CD14-positive monocyte (primary cell): ENCODE results near the gene NADK. TPM values are rescaled to one million over a fixed set of nuclear protein-coding genes. Genes with fewer than 3 reads are reported as not detected.
A peak's percentile ranks its signal among the peaks of the same experiment; 100 is the strongest.

Experiments used
- DNase-seq, 3 donors: peaks; one replicate each; pipeline ENCODE4 v3.0.0-alpha.2; 2011 to 2022
- H2AFZ ChIP-seq: 2 replicates; pipeline ENCODE4 v1.6.0; 2012; ENCODE audit warnings: mild to moderate bottlenecking, low read depth, low read length, inconsistent platforms; ENCODE audit not compliant: insufficient read depth, poor library complexity, severe bottlenecking
- H3K27ac ChIP-seq, 2 donors: 1 replicate in 1 of 2; 2 replicates in 1 of 2; pipeline ENCODE4 v1.5.1; 2012 to 2013; ENCODE audit warnings: low read length in 2 of 2, control low read depth in 1 of 2, inconsistent platforms in 1 of 2, low read depth in 1 of 2, mild to moderate bottlenecking in 1 of 2
- H3K27me3 ChIP-seq, 2 donors: one replicate each; pipeline versions ENCODE4 v1.6.0 to v1.6.1; 2011 to 2013; ENCODE audit warnings: low read length in 2 of 2; ENCODE audit not compliant: control insufficient read depth in 2 of 2, insufficient read depth in 2 of 2
- H3K36me3 ChIP-seq, 2 donors: replicated peaks in 1 of 2; 1 replicate in 1 of 2; 2 replicates in 1 of 2; pipeline versions ENCODE4 v1.5.1 to v1.6.1; 2012 to 2013; ENCODE audit warnings: low read length in 2 of 2, control low read depth in 1 of 2, inconsistent platforms in 1 of 2, mild to moderate bottlenecking in 1 of 2; ENCODE audit not compliant: insufficient read depth in 2 of 2, control insufficient read depth in 1 of 2
- H3K4me1 ChIP-seq, 2 donors: 1 replicate in 1 of 2; 2 replicates in 1 of 2; pipeline versions ENCODE4 v1.5.1 to v1.6.1; 2012 to 2013; ENCODE audit warnings: low read length in 2 of 2, control low read depth in 1 of 2, inconsistent platforms in 1 of 2, mild to moderate bottlenecking in 1 of 2, moderate library complexity in 1 of 2; ENCODE audit not compliant: insufficient read depth in 2 of 2, control insufficient read depth in 1 of 2
- H3K4me2 ChIP-seq: replicated peaks from 2 replicates; pipeline ENCODE3; 2012; ENCODE audit warnings: low read length, moderate library complexity, mild to moderate bottlenecking; ENCODE audit not compliant: poor library complexity, severe bottlenecking; ENCODE audit errors: extremely low read depth
- H3K4me3 ChIP-seq, 3 experiments: fragments of 200-600 bp in 1 of 3; sonication (generic) in 1 of 3; replicated peaks in 1 of 3; 1 replicate in 2 of 3; 2 replicates in 1 of 3; pipeline ENCODE4 v1.5.1; 2011 to 2013; ENCODE audit warnings: low read length in 3 of 3, mild to moderate bottlenecking in 3 of 3, control low read depth in 2 of 3, low read depth in 2 of 3, inconsistent platforms in 1 of 3, moderate library complexity in 1 of 3
- H3K79me2 ChIP-seq: 2 replicates; pipeline ENCODE4 v1.6.0; 2012; ENCODE audit warnings: mild to moderate bottlenecking, control low read depth, inconsistent platforms, low read length, moderate library complexity; ENCODE audit not compliant: insufficient read depth
- H3K9ac ChIP-seq: 2 replicates; pipeline ENCODE4 v1.6.0; 2017; ENCODE audit warnings: low read length, mild to moderate bottlenecking; ENCODE audit not compliant: insufficient read depth, poor library complexity, severe bottlenecking
- H3K9me3 ChIP-seq, 2 donors: replicated peaks in 1 of 2; 1 replicate in 1 of 2; 2 replicates in 1 of 2; pipeline versions ENCODE4 v1.5.1 to v1.6.1; 2012 to 2013; ENCODE audit warnings: low read length in 2 of 2, control low read depth in 1 of 2; ENCODE audit not compliant: control insufficient read depth in 1 of 2, insufficient read depth in 1 of 2
- H4K20me1 ChIP-seq: 2 replicates; pipeline ENCODE4 v1.6.0; 2012; ENCODE audit warnings: mild to moderate bottlenecking, low read length, control low read depth, moderate library complexity; ENCODE audit not compliant: insufficient read depth
- H3K27ac Mint-ChIP-seq, 7 donors: one replicate each; pipeline ENCODE4 v1.8.0; 2020; ENCODE audit warnings: mild to moderate bottlenecking in 7 of 7, mixed read lengths in 7 of 7, moderate library complexity in 6 of 7, inconsistent platforms in 2 of 7
- H3K27me3 Mint-ChIP-seq, 3 donors: one replicate each; pipeline ENCODE4 v1.8.0; 2021 to 2022; ENCODE audit warnings: low read depth in 3 of 3, mild to moderate bottlenecking in 3 of 3, mixed read lengths in 3 of 3, moderate library complexity in 3 of 3, inconsistent platforms in 1 of 3
- H3K36me3 Mint-ChIP-seq, 2 donors: one replicate each; pipeline ENCODE4 v1.8.0; 2020; ENCODE audit warnings: mixed read lengths in 2 of 2, inconsistent platforms in 1 of 2, mild to moderate bottlenecking in 1 of 2
- H3K4me1 Mint-ChIP-seq: one replicate; pipeline ENCODE4 v1.8.0; 2020; ENCODE audit warnings: mild to moderate bottlenecking, mixed read lengths
- H3K4me3 Mint-ChIP-seq, 2 donors: one replicate each; pipeline ENCODE4 v1.8.0; 2020; ENCODE audit warnings: mild to moderate bottlenecking in 2 of 2, mixed read lengths in 2 of 2, moderate library complexity in 1 of 2
- H3K9me3 Mint-ChIP-seq, 7 donors: one replicate each; pipeline ENCODE4 v1.8.0; 2020 to 2022; ENCODE audit warnings: mixed read lengths in 7 of 7, mild to moderate bottlenecking in 6 of 7, moderate library complexity in 6 of 7, inconsistent platforms in 2 of 7
- WGBS: methylation state at CpG from one replicate; pipeline ENCODE4 v1.1.5; 2013; ENCODE audit warnings: missing lambda C conversion rate; ENCODE audit not compliant: insufficient coverage; 5-methylcytosine and 5-hydroxymethylcytosine counted together
- intact Hi-C, 2 donors: fragments of 100-400 bp; cut with micrococcal nuclease; formaldehyde crosslinking; loops; one replicate each; pipeline versions ENCODE4 v1.15.0 to v1.15.1; 2023
- polyA plus RNA-seq, 3 donors: library from polyadenylated mRNA; depleted of rRNA in 1 of 3; unstranded in 2 of 3; stranded (reverse) in 1 of 3; fragments of 300-500 nt in 2 of 3; fragments of >200 nt in 1 of 3; fragmentation: Illumina TruSeq in 2 of 3; gene quantifications; 1 replicate in 2 of 3; 2 replicates in 1 of 3; pipeline ENCODE4 v1.2.3, GENCODE V29; 2012 to 2021
- TF ChIP-seq, protein P1 (sequence below): fragments of 200-600 bp; IDR thresholded peaks from one replicate; pipeline ENCODE4 v1.8.0; 2022; ENCODE audit warnings: antibody characterized with exemption, mild to moderate bottlenecking

The NADK gene
- polyA plus RNA-seq, 3 donors, result 175 to 425 (median 235) TPM

GRCh38 chr1:1773874-1774273 is 4.4 kb downstream of the NADK start:
- H3K27ac ChIP-seq, result no peak overlapping the region
- H3K79me2 ChIP-seq, result peaks cover 100% of the 10 kb centered on the region
- no peaks in the 10 kb centered on the region for H3K27me3 ChIP-seq
- Mint-ChIP-seq H3K4me3 (no peak overlapping the region), H3K27me3 (no peaks in the 10 kb centered on the region), H3K9me3 (peaks cover 0 to 8% (median 0%) of the 10 kb centered on the region in 7 donors), H3K4me1 (peaks cover 46% of the 10 kb centered on the region), H3K36me3 (peaks cover 39 to 68% of the 10 kb centered on the region in 2 donors), H3K27ac (no peak overlapping the region)
- TF ChIP-seq, protein P1, sequence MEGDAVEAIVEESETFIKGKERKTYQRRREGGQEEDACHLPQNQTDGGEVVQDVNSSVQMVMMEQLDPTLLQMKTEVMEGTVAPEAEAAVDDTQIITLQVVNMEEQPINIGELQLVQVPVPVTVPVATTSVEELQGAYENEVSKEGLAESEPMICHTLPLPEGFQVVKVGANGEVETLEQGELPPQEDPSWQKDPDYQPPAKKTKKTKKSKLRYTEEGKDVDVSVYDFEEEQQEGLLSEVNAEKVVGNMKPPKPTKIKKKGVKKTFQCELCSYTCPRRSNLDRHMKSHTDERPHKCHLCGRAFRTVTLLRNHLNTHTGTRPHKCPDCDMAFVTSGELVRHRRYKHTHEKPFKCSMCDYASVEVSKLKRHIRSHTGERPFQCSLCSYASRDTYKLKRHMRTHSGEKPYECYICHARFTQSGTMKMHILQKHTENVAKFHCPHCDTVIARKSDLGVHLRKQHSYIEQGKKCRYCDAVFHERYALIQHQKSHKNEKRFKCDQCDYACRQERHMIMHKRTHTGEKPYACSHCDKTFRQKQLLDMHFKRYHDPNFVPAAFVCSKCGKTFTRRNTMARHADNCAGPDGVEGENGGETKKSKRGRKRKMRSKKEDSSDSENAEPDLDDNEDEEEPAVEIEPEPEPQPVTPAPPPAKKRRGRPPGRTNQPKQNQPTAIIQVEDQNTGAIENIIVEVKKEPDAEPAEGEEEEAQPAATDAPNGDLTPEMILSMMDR, result no peak
- no peak overlapping the region for H3K9ac ChIP-seq
- H3K4me3 ChIP-seq, result no peak overlapping the region
- intact Hi-C loops, result no loop called here
- 100% methylated on average over 2 of the region's 4 CpGs for WGBS
- no peak for DNase-seq
- H3K36me3 ChIP-seq, result peaks cover 19 to 47% of the 10 kb centered on the region in 2 donors
- H3K4me1 ChIP-seq, result peaks cover 33 to 38% of the 10 kb centered on the region in 2 donors
- H3K4me2 ChIP-seq, result no peak overlapping the region
- H2AFZ ChIP-seq, result no peak overlapping the region
- peaks cover 0 to 3% of the 10 kb centered on the region in 2 donors for H3K9me3 ChIP-seq
- H4K20me1 ChIP-seq, result peaks cover 97% of the 10 kb centered on the region

DNA sequence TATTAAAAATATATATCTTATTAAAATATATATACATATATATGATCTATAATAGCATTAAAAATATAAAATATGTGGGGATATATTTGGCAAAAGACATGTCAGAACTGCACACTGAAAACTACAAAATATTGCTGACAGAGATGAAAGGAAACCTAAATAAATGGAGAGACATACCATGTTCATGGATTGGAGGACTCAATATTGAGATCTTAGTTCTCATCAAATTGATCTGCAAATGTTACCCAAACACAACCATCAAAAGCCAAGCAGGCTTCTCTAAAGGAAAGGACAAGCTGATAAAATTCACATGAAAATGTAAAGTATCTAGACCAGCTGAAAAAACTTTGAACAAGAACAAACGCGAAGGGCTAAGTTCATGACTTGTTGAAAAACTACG is 7.2 kb downstream of the NADK start:
- Histone ChIP-seq H3K36me3 (peaks cover 41 to 72% of the 10 kb centered on the region in 2 donors), H3K4me2 (no peak overlapping the region), H3K4me3 (no peak overlapping the region), H3K4me1 (peaks cover 27 to 45% of the 10 kb centered on the region in 2 donors), H2AFZ (no peak overlapping the region), H4K20me1 (peaks cover 100% of the 10 kb centered on the region), H3K27ac (peak overlapping the region in 1 of 2 donors; percentile 17), H3K27me3 (no peaks in the 10 kb centered on the region), H3K79me2 (peaks cover 100% of the 10 kb centered on the region), H3K9ac (no peak overlapping the region), H3K9me3 (peaks cover 0 to 3% of the 10 kb centered on the region in 2 donors)
- intact Hi-C loops, result no loop called here
- Mint-ChIP-seq H3K36me3 (peaks cover 55 to 83% of the 10 kb centered on the region in 2 donors), H3K27ac (peak overlapping the region in 2 of 7 donors; percentile 49 to 58), H3K4me3 (no peak overlapping the region), H3K9me3 (peaks cover 0 to 8% (median 0%) of the 10 kb centered on the region in 7 donors), H3K4me1 (peaks cover 51% of the 10 kb centered on the region), H3K27me3 (no peaks in the 10 kb centered on the region)
- TF ChIP-seq, protein P1, result no peak
- no peak for DNase-seq
- WGBS, result 100% methylated on average over 3 of the region's 3 CpGs
